ENCODE data around the gene KIRREL3. TPM values are rescaled to one million over a fixed set of nuclear protein-coding genes. Genes with fewer than 3 reads are reported as not detected.

Gene KIRREL3
- total and polyA plus RNA-seq, 2 experiments from 2014 or later: 16.1 to 35.6 TPM

DNA sequence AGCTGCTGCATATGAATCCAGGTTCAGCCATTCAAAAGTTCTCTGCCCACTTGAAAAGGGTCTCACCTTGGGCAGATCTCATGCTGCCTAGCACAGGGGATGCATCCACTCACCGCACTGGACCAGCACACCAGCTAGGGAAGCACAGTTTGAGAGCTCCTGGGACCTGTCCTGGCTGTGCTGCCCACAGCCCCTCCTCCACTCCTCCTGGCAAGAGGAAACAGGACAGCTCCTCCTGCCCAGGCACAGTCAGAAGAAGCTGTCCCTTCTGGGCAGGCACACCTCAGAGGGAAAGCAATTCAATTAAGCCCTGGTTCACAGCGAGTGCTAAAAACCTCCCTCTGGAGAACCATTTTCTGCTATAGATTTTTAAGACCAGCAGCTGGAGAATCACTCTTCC, 498.4 kb downstream of the KIRREL3 start:
- in situ Hi-C loops (cut with MboI): no loop called here
- no peak overlapping the region for H2AFZ ChIP-seq

DNA sequence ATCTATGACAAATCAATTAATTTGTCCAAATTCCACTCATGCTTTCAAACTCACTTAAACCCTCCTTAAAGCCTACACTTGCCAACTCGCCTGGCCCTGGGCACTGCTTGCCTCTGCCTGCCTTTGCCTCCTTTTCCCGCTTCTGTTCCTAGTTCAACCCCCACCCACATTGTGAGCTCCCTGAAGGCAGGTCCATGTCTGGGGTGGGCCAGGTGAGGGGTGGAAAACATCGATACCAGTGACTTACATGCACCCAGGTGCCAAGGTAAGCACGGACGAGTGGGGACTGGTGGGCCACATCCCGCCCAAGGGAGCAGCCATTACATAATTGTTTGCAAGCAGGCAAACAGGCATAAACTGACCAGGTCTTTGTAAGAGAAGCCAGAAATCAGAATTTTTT, 498.9 kb downstream of the KIRREL3 start:
- 86 to 88% methylated on average over 6 of the region's 6 CpGs for WGBS, 2 experiments (ENCODE audit: low coverage in 1 of 2, low lambda C conversion rate in 2 of 2, missing lambda C conversion rate in 2 of 2)
- Histone ChIP-seq H3K9me2 (ENCODE audit: insufficient read depth) (no peaks in the 10 kb centered on the region), H3K79me2 (ENCODE audit: insufficient read depth) (no peaks in the 10 kb centered on the region), H3K36me3 (ENCODE audit: low read depth) (no peaks in the 10 kb centered on the region), H3K27me3 (replicated peaks; ENCODE audit: insufficient read depth) (no peaks in the 10 kb centered on the region), H3K4me1 (ENCODE audit: insufficient read depth) (peaks cover 3% of the 10 kb centered on the region; the same call in 1 of the 2 replicates), H3K9me3 (ENCODE audit: low read depth) (no peaks in the 10 kb centered on the region), H3K27ac (no peak overlapping the region), H3K4me2 (ENCODE audit: unreplicated experiment) (no peak overlapping the region), H4K20me1 (ENCODE audit: insufficient read depth) (no peaks in the 10 kb centered on the region), H2AFZ (no peak overlapping the region), H3K4me3 (no peak overlapping the region), H3K9ac (no peak overlapping the region), H3F3A (ENCODE audit: insufficient read depth) (no peaks in the 10 kb centered on the region)
- TF ChIP-seq EZH2phosphoT487 (IDR thresholded peaks at IDR 0.05; ENCODE audit: insufficient read depth, low read depth) (no peak), EZH2 (IDR thresholded peaks at IDR 0.05; ENCODE audit: insufficient read depth, poor library complexity, severe bottlenecking) (no peak)
- no peak for DNase-seq
- in situ Hi-C loops (cut with MboI): no loop called here

More for the DNA sequence above, 498.4 kb downstream of the KIRREL3 start:
- TF ChIP-seq EZH2 (IDR thresholded peaks at IDR 0.05; ENCODE audit: insufficient read depth, poor library complexity, severe bottlenecking): no peak
- TF ChIP-seq EZH2phosphoT487 (IDR thresholded peaks at IDR 0.05; ENCODE audit: insufficient read depth, low read depth): no peak
- no peaks in the 10 kb centered on the region for H3K9me2 ChIP-seq (ENCODE audit: insufficient read depth)
- H3K27ac ChIP-seq: no peak overlapping the region
- 56% methylated on average over 2 of the region's 2 CpGs for WGBS, 2 experiments (ENCODE audit: low coverage in 1 of 2, low lambda C conversion rate in 2 of 2, missing lambda C conversion rate in 2 of 2)
- no peaks in the 10 kb centered on the region for H3K27me3 ChIP-seq (replicated peaks; ENCODE audit: insufficient read depth)
- peaks cover 3% of the 10 kb centered on the region; the same call in 1 of the 2 replicates for H3K4me1 ChIP-seq (ENCODE audit: insufficient read depth)
- no peaks in the 10 kb centered on the region for H3K9me3 ChIP-seq (ENCODE audit: low read depth)
- H4K20me1 ChIP-seq (ENCODE audit: insufficient read depth): no peaks in the 10 kb centered on the region
- H3K4me2 ChIP-seq (ENCODE audit: unreplicated experiment): no peak overlapping the region
- DNase-seq: no peak
- H3K79me2 ChIP-seq (ENCODE audit: insufficient read depth): no peaks in the 10 kb centered on the region
- no peak overlapping the region for H3K9ac ChIP-seq
- no peaks in the 10 kb centered on the region for H3F3A ChIP-seq (ENCODE audit: insufficient read depth)
- H3K36me3 ChIP-seq (ENCODE audit: low read depth): no peaks in the 10 kb centered on the region
- no peak overlapping the region for H3K4me3 ChIP-seq

DNA sequence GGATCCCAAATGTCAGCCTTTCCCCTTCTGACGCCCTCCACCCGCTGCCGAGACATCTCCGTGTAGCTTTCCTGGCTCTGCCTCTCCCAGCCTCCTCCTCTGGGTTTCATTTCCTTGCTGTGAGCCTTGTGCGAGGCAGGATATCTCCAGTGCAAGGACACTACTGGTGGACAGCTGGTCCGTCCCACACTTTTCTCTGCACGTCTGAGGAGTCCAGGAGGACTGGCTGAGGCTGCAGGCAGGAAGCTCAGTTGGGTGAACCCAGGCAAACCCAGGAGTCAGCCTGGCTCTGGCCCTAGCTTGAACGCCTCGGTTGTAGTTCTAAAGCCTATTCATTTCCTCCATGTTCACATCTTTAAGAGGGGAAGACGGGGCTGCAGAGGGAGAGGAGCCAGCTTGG, 499.6 kb downstream of the KIRREL3 start:
- 76 to 79% methylated on average over 10 of the region's 10 CpGs for WGBS, 2 experiments (ENCODE audit: low coverage in 1 of 2, low lambda C conversion rate in 2 of 2, missing lambda C conversion rate in 2 of 2)
- no peaks in the 10 kb centered on the region for H3K27me3 ChIP-seq (replicated peaks; ENCODE audit: insufficient read depth)
- H3K4me1 ChIP-seq (ENCODE audit: insufficient read depth): peaks cover 3% of the 10 kb centered on the region; the same call in 1 of the 2 replicates
- no peaks in the 10 kb centered on the region for H3K9me2 ChIP-seq (ENCODE audit: insufficient read depth)
- H3K79me2 ChIP-seq (ENCODE audit: insufficient read depth): no peaks in the 10 kb centered on the region
- no peak overlapping the region for H3K9ac ChIP-seq
- DNase-seq: no peak
- no peak overlapping the region for H3K27ac ChIP-seq
- H3K4me3 ChIP-seq: no peak overlapping the region
- H4K20me1 ChIP-seq (ENCODE audit: insufficient read depth): no peaks in the 10 kb centered on the region
- TF ChIP-seq EZH2phosphoT487 (IDR thresholded peaks at IDR 0.05; ENCODE audit: insufficient read depth, low read depth) (no peak), EZH2 (IDR thresholded peaks at IDR 0.05; ENCODE audit: insufficient read depth, poor library complexity, severe bottlenecking) (no peak)
- H3K9me3 ChIP-seq (ENCODE audit: low read depth): no peaks in the 10 kb centered on the region
- no peaks in the 10 kb centered on the region for H3F3A ChIP-seq (ENCODE audit: insufficient read depth)
- H3K36me3 ChIP-seq (ENCODE audit: low read depth): no peaks in the 10 kb centered on the region
- H3K4me2 ChIP-seq (ENCODE audit: unreplicated experiment): no peak overlapping the region
- in situ Hi-C loops (cut with MboI): no loop called here
- H2AFZ ChIP-seq: no peak overlapping the region

DNA sequence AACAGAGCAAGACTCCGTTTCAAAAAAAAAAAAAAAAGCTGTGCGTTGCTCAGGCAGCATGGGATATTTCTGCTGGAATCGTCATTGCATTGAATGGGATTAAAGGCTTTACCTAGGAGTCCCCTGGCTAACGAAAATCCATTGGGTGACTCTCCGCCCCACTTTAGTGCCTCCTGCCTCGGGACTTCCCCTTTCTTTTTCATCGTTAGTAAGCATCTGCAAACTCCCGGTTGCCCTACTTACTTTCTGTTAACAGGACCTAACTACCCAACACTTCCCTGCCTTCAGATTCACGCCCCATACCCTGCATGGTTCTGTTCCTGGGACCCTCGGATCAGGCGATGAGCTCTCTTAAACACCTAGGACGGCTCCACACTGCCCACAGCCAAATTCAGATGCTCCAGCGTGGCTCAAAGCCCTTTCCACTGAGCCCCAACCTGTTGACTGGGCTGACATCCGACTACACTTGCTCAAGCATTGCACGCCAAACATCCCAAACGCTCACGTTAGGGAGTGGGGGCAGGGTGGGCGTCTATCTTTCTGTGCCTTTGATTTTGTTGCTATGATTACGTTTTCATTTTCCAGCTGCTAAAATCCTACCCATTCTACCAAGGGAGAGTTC, 501.3 kb downstream of the KIRREL3 start:
- Histone ChIP-seq H3K9me2 (ENCODE audit: insufficient read depth) (no peaks in the 10 kb centered on the region), H3K27ac (no peak overlapping the region), H3K79me2 (ENCODE audit: insufficient read depth) (no peaks in the 10 kb centered on the region), H3K4me1 (ENCODE audit: insufficient read depth) (peaks cover 3% of the 10 kb centered on the region; the same call in 1 of the 2 replicates), H3K4me2 (ENCODE audit: unreplicated experiment) (no peak overlapping the region), H3K27me3 (replicated peaks; ENCODE audit: insufficient read depth) (no peaks in the 10 kb centered on the region), H3F3A (ENCODE audit: insufficient read depth) (no peaks in the 10 kb centered on the region), H3K9me3 (ENCODE audit: low read depth) (no peaks in the 10 kb centered on the region), H3K36me3 (ENCODE audit: low read depth) (no peaks in the 10 kb centered on the region), H4K20me1 (ENCODE audit: insufficient read depth) (no peaks in the 10 kb centered on the region), H3K4me3 (no peak overlapping the region), H3K9ac (no peak overlapping the region), H2AFZ (no peak overlapping the region)
- TF ChIP-seq EZH2phosphoT487 (IDR thresholded peaks at IDR 0.05; ENCODE audit: insufficient read depth, low read depth) (no peak), EZH2 (IDR thresholded peaks at IDR 0.05; ENCODE audit: insufficient read depth, poor library complexity, severe bottlenecking) (no peak)
- 68 to 70% methylated on average over 19 of the region's 19 CpGs for WGBS, 2 experiments (ENCODE audit: low coverage in 1 of 2, low lambda C conversion rate in 2 of 2, missing lambda C conversion rate in 2 of 2)
- DNase-seq: no peak
- in situ Hi-C loops (cut with MboI): no loop called here
